OCI-LY1 (cell line): ENCODE measurements around the gene DCTN2.

Experiments used
- EZH2 ChIP-seq: fragments of 200-600 bp; sonication (generic), shearing (Covaris generic); IDR thresholded peaks from 2 replicates; pipeline ENCODE4 v1.8.0; 2017; ENCODE audit warnings: borderline replicate concordance, mixed run types, mild to moderate bottlenecking, antibody characterized with exemption, low read length, moderate library complexity, mixed read lengths
- TF ChIP-seq, protein P1 (sequence below): fragments of 200-600 bp; sonication (generic), shearing (Covaris generic); IDR thresholded peaks from 2 replicates; pipeline ENCODE4 v1.5.1; 2017; ENCODE audit warnings: mild to moderate bottlenecking, antibody characterized with exemption, low read length, moderate library complexity, mixed read lengths

GRCh38 chr12:57547288-57548012 lies 458 bp upstream of the DCTN2 start:
- TF ChIP-seq, protein P1, sequence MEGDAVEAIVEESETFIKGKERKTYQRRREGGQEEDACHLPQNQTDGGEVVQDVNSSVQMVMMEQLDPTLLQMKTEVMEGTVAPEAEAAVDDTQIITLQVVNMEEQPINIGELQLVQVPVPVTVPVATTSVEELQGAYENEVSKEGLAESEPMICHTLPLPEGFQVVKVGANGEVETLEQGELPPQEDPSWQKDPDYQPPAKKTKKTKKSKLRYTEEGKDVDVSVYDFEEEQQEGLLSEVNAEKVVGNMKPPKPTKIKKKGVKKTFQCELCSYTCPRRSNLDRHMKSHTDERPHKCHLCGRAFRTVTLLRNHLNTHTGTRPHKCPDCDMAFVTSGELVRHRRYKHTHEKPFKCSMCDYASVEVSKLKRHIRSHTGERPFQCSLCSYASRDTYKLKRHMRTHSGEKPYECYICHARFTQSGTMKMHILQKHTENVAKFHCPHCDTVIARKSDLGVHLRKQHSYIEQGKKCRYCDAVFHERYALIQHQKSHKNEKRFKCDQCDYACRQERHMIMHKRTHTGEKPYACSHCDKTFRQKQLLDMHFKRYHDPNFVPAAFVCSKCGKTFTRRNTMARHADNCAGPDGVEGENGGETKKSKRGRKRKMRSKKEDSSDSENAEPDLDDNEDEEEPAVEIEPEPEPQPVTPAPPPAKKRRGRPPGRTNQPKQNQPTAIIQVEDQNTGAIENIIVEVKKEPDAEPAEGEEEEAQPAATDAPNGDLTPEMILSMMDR, result no peak
- no peak for TF ChIP-seq EZH2
